OCI-LY3 (cell line): Measurements from ENCODE around the gene MCF2L2.

Experiments
- EZH2phosphoT487 ChIP-seq: fragments of 200-600 bp; shearing (Covaris generic); IDR thresholded peaks from 2 replicates; pipeline ENCODE4 v1.6.1; 2018; ENCODE audit warnings: antibody characterized with exemption, mixed run types, low read depth
- TF ChIP-seq, protein P1 (sequence below): fragments of 200-600, 300-600 bp; sonication (generic); IDR thresholded peaks from 2 replicates; pipeline ENCODE4 v1.5.1; 2014; ENCODE audit warnings: antibody characterized with exemption, low read length, low read depth

DNA sequence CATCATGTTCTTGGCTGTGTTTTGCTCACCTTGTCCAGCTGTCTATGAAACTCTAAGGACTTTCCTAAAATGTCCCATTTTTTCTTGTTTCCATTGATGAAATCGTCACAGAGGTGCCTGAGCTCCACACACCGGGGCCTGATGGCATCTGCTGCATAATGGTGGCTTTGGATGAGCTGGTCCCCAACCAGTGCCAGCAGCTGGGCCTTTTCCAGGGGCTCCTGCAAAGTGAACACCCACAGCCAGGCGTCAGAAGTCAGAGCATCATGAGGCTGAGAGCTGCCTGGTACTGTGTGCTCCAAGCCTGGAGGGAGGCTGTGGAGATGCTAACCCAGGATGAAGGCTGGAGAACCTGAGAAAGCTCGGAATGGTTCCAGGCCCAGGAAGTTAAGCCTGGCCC lies 128.4 kb downstream of the MCF2L2 start:
- TF ChIP-seq, protein P1, sequence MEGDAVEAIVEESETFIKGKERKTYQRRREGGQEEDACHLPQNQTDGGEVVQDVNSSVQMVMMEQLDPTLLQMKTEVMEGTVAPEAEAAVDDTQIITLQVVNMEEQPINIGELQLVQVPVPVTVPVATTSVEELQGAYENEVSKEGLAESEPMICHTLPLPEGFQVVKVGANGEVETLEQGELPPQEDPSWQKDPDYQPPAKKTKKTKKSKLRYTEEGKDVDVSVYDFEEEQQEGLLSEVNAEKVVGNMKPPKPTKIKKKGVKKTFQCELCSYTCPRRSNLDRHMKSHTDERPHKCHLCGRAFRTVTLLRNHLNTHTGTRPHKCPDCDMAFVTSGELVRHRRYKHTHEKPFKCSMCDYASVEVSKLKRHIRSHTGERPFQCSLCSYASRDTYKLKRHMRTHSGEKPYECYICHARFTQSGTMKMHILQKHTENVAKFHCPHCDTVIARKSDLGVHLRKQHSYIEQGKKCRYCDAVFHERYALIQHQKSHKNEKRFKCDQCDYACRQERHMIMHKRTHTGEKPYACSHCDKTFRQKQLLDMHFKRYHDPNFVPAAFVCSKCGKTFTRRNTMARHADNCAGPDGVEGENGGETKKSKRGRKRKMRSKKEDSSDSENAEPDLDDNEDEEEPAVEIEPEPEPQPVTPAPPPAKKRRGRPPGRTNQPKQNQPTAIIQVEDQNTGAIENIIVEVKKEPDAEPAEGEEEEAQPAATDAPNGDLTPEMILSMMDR: no peak
- no peak for TF ChIP-seq EZH2phosphoT487
